ENCODE data around the gene VPS29. TPM values are rescaled to one million over a fixed set of nuclear protein-coding genes. Genes with fewer than 3 reads are reported as not detected.
"Not testable (repeated sequence)": the region's sequence is repeated elsewhere in the genome, so short reads cannot be mapped to it uniquely, and the experiment has no call there.

VPS29 gene
- total and polyA plus RNA-seq, 12 donors = 83.7 to 175 (median 91.5) TPM

DNA sequence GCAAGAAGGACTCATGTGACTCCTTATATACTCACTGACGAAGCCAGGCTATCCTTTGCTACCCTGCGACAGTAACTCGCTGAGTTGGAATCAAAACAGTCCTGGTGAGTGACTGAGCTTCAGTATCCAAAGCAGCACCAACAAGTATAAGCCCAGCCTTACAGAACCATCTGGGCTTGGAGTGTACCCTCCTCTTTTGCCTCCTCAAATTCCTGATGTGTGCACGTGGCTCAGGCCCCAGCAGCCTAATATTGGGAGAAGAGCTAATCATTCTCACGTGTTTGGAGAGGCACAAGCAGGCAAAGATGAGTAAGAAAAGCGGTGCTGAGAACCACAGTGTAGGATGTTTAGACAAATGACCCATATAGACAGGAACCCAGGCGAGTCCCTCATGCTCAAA lies 46.8 kb upstream of the VPS29 start:
- H3K36me3 ChIP-seq = peaks cover 0 to 54% (median 0%) of the 10 kb centered on the region in 9 donors
- no peaks in the 10 kb centered on the region for H3K27me3 ChIP-seq
- ATAC-seq (peak in 7 of 8 donors; percentile 18 to 59 (median 55)), DNase-seq (no peak)
- H3K9me3 ChIP-seq = no peaks in the 10 kb centered on the region
- H3K27ac ChIP-seq = peak overlapping the region in 9 of 10 donors; percentile 26 to 75 (median 54)
- H3K4me3 ChIP-seq = no peak overlapping the region
- WGBS, 2 donors = 55 to 69% methylated on average over 7 of the region's 7 CpGs
- TF ChIP-seq, protein P1, sequence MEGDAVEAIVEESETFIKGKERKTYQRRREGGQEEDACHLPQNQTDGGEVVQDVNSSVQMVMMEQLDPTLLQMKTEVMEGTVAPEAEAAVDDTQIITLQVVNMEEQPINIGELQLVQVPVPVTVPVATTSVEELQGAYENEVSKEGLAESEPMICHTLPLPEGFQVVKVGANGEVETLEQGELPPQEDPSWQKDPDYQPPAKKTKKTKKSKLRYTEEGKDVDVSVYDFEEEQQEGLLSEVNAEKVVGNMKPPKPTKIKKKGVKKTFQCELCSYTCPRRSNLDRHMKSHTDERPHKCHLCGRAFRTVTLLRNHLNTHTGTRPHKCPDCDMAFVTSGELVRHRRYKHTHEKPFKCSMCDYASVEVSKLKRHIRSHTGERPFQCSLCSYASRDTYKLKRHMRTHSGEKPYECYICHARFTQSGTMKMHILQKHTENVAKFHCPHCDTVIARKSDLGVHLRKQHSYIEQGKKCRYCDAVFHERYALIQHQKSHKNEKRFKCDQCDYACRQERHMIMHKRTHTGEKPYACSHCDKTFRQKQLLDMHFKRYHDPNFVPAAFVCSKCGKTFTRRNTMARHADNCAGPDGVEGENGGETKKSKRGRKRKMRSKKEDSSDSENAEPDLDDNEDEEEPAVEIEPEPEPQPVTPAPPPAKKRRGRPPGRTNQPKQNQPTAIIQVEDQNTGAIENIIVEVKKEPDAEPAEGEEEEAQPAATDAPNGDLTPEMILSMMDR (IDR thresholded peaks at IDR 0.05) = no peak
- H3K4me1 ChIP-seq = peaks cover 5 to 74% (median 44%) of the 10 kb centered on the region in 9 donors
- intact Hi-C loops (cut with DNase I) = loop anchor here in 2 of 10 donors (5.0 kb wide), 1 partner anchor 34 kb away; the partner anchor contains the start of gene PPTC7 (in 2 of the 2)

DNA sequence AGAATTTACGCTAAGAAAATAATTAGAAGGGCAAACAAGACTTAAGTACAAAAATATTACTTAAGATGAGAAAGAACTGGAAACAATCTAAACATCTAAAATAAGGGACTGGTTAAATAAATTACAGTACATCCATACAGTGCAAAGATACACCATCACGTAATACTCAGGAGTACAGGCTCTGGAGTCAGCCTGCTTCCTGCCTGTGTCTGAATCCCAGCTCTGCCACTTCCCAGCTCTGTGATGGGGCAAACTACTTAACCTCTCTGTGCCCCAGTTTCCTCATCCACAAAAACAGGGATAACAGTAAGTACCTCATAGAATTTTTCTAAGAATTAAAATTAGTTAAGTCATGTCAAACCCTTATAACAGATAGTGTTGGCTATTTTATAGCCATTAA lies 45.2 kb upstream of the VPS29 start:
- TF ChIP-seq, protein P1 (IDR thresholded peaks at IDR 0.05) = no peak
- peaks cover 0 to 54% (median 0%) of the 10 kb centered on the region in 9 donors for H3K36me3 ChIP-seq
- peaks cover 11 to 84% (median 52%) of the 10 kb centered on the region in 9 donors for H3K4me1 ChIP-seq
- peak overlapping the region in 7 of 10 donors; percentile 5 to 75 (median 42) for H3K27ac ChIP-seq
- ATAC-seq = no peak
- no peak overlapping the region for H3K4me3 ChIP-seq
- H3K27me3 ChIP-seq = no peaks in the 10 kb centered on the region
- intact Hi-C loops (cut with DNase I) = loop anchor here in 2 of 10 donors (5.0 kb wide), 1 partner anchor 35 kb away; the partner anchor contains the start of gene PPTC7 (in 2 of the 2)
- whole genome bisulfite sequencing, 2 donors = 84 to 89% methylated on average over 2 of the region's 2 CpGs
- DNase-seq = no peak
- no peaks in the 10 kb centered on the region for H3K9me3 ChIP-seq

DNA sequence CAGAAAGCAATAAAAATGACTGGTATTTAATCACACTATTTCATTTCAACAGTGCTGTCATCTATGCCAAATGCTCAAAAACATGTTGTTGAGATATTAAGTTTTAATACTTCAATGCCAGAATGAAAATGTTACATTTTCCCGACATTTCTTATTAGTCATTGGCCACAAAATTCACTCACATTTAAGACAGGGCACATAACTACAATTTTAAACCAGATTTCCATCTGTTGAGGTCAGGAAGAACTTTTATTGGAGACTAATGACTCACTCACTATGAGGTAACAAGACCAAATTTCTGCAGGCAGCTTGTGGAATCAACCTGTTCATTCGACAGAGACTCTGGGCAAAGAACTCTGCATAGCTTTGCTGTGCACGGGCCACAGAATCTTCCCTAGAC lies 44.4 kb upstream of the VPS29 start:
- TF ChIP-seq, protein P1 (IDR thresholded peaks at IDR 0.05) = no peak
- intact Hi-C loops (cut with DNase I) = loop anchor here in 2 of 10 donors (5.0 kb wide), 1 partner anchor 36 kb away; the partner anchor contains the start of gene PPTC7 (in 2 of the 2)
- H3K27me3 ChIP-seq = no peaks in the 10 kb centered on the region
- peaks cover 0 to 57% (median 0%) of the 10 kb centered on the region in 9 donors for H3K36me3 ChIP-seq
- DNase-seq = no peak
- peaks cover 11 to 76% (median 52%) of the 10 kb centered on the region in 9 donors for H3K4me1 ChIP-seq
- ATAC-seq = peak in 4 of 8 donors; percentile 13 to 45 (median 30)
- H3K27ac ChIP-seq = peak overlapping the region in 9 of 10 donors; percentile 5 to 75 (median 42)
- 54 to 62% methylated on average over 3 of the region's 3 CpGs for WGBS, 2 donors
- no peaks in the 10 kb centered on the region for H3K9me3 ChIP-seq
- no peak overlapping the region for H3K4me3 ChIP-seq

DNA sequence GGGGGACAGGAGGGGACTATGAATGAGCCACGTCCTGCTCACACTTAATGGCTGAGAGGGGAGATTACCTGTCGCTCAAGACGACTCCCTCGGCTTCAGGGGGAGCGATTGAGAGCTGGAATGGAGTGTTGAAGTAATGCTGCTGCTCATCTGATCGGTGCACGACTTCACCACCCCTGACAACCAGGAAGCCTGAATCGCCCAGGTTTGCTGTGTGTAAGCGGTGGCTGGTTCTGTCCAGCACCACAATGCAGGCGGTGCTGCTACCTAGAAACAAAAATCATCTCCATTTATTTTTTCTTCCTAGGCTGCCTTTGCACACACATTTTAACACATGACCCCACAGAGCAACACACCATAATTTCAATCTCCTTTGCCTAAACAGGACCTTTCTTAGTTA lies 43.9 kb upstream of the VPS29 start:
- DNase-seq (no peak), ATAC-seq (peak in 1 of 8 donors; percentile 32)
- intact Hi-C loops (cut with DNase I) = loop anchor here in 2 of 10 donors (5.0 kb wide), 1 partner anchor 36 kb away; the partner anchor contains the start of gene PPTC7 (in 2 of the 2)
- Histone ChIP-seq H3K27ac (peak overlapping the region; percentile 9 to 75 (median 46)), H3K36me3 (peaks cover 0 to 57% (median 0%) of the 10 kb centered on the region in 9 donors), H3K9me3 (no peaks in the 10 kb centered on the region), H3K27me3 (no peaks in the 10 kb centered on the region), H3K4me3 (no peak overlapping the region), H3K4me1 (peaks cover 11 to 74% (median 52%) of the 10 kb centered on the region in 9 donors)
- TF ChIP-seq, protein P1 (IDR thresholded peaks at IDR 0.05) = no peak
- 68% methylated on average over 10 of the region's 10 CpGs for WGBS, 2 donors

DNA sequence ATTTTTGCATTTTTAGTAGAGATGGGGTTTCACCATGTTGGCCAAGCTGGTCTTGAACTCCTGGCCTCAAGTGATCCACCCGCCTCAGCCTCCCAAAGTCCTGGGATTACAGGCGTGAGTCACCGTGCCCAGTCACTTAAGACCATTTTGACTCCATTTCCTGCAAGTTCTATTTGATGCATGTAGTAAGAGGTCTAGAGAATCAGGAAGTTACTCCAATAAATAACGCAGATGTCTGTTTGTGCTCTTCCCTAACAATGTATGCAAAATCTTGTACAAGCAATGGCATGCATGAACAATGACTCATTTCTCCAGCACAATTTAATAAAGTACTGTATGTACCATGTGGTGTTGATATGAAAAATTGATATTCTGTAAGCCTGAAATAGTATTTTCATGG lies 43.3 kb upstream of the VPS29 start:
- ATAC-seq, H3K27me3 ChIP-seq, H3K9me3 ChIP-seq, DNase-seq, H3K4me3 ChIP-seq: not testable (repeated sequence)
- H3K36me3 ChIP-seq = peaks cover 0 to 54% (median 0%) of the 10 kb centered on the region in 9 donors
- H3K27ac ChIP-seq = peak overlapping the region in 9 of 10 donors; percentile 29 to 75 (median 50)
- WGBS, 2 donors = 90 to 93% methylated on average over 4 of the region's 4 CpGs
- intact Hi-C loops (cut with DNase I) = loop anchor here in 2 of 10 donors (5.0 kb wide), 1 partner anchor 37 kb away; the partner anchor contains the start of gene PPTC7 (in 2 of the 2)
- H3K4me1 ChIP-seq = peaks cover 11 to 73% (median 52%) of the 10 kb centered on the region in 9 donors

Measured in heart right ventricle (tissue), 16 donors.